SH-SY5Y (cell line): ENCODE data around the gene DUSP16.

Source experiments
- GATA2 ChIP-seq: IDR thresholded peaks from 2 replicates; pipeline ENCODE4 v1.6.1; 2011; ENCODE audit warnings: mild to moderate bottlenecking, low read depth, low read length
- GATA3 ChIP-seq: IDR thresholded peaks from 2 replicates; pipeline ENCODE4 v1.6.1; 2011; ENCODE audit warnings: low read depth, mild to moderate bottlenecking, low read length, moderate library complexity

GRCh38 chr12:12586879-12587675 is 24.4 kb upstream of the DUSP16 start:
- TF ChIP-seq GATA2 (no peak), GATA3 (no peak)
